Keratinocyte (primary cell): ENCODE results near the gene RAP1GAP2. TPM values are rescaled to one million over a fixed set of nuclear protein-coding genes. Genes with fewer than 3 reads are reported as not detected.

Source experiments
- DNase-seq: peaks from one replicate; pipeline ENCODE4 v3.0.0-alpha.2; 2011; ENCODE audit warnings: low read depth, missing footprints, low spot score
- FAIRE-seq: peaks from 2 replicates; lab custom pipeline; 2011; peaks lifted over from hg19 to GRCh38; lab: Jason Lieb, UNC
- H2AFZ ChIP-seq: 2 replicates; pipeline ENCODE4 v1.6.0; 2012; ENCODE audit warnings: low read length, control low read depth, inconsistent platforms; ENCODE audit not compliant: control insufficient read depth
- H3K27ac ChIP-seq: 2 replicates; pipeline ENCODE4 v1.5.1; 2011; ENCODE audit warnings: low read length; ENCODE audit not compliant: control insufficient read depth, insufficient read depth
- H3K27me3 ChIP-seq: 3 replicates; pipeline ENCODE4 v1.6.0; 2011; ENCODE audit warnings: low read length; ENCODE audit not compliant: control insufficient read depth, insufficient read depth; ENCODE audit errors: extremely low read depth
- H3K36me3 ChIP-seq, 2 experiments: 2 replicates in 1 of 2; 3 replicates in 1 of 2; pipeline ENCODE4 v1.5.1; 2011; ENCODE audit warnings: low read length in 2 of 2, mild to moderate bottlenecking in 1 of 2; ENCODE audit not compliant: control insufficient read depth in 2 of 2, insufficient read depth in 2 of 2; ENCODE audit errors: extremely low read depth in 1 of 2
- H3K4me1 ChIP-seq: 3 replicates; pipeline ENCODE4 v1.5.1; 2011; ENCODE audit warnings: low read length; ENCODE audit not compliant: control insufficient read depth, insufficient read depth; ENCODE audit errors: extremely low read depth
- H3K4me2 ChIP-seq: 3 replicates; pipeline ENCODE4 v1.6.0; 2011; ENCODE audit warnings: low read depth, low read length; ENCODE audit not compliant: control insufficient read depth, insufficient read depth; ENCODE audit errors: extremely low read depth
- H3K4me3 ChIP-seq, 3 experiments: fragments of 200-600 bp in 1 of 3; sonication (generic) in 1 of 3; 2 replicates in 2 of 3; 3 replicates in 1 of 3; pipeline ENCODE4 v1.5.1; 2011 to 2016; ENCODE audit warnings: low read length in 3 of 3, mild to moderate bottlenecking in 3 of 3, control low read depth in 2 of 3, inconsistent platforms in 1 of 3, low read depth in 1 of 3, mixed read lengths in 1 of 3, mixed run types in 1 of 3, moderate library complexity in 1 of 3; ENCODE audit not compliant: control insufficient read depth in 2 of 3, insufficient read depth in 2 of 3; ENCODE audit errors: extremely low read depth in 1 of 3
- H3K79me2 ChIP-seq: 2 replicates; pipeline ENCODE4 v1.6.0; 2012; ENCODE audit warnings: low read length; ENCODE audit not compliant: control insufficient read depth, insufficient read depth
- H3K9ac ChIP-seq: 3 replicates; pipeline ENCODE4 v1.6.0; 2011; ENCODE audit warnings: low read length; ENCODE audit not compliant: control insufficient read depth, insufficient read depth; ENCODE audit errors: extremely low read depth
- H3K9me1 ChIP-seq: 3 replicates; pipeline ENCODE4 v1.6.0; 2011; ENCODE audit warnings: low read length; ENCODE audit not compliant: control insufficient read depth, insufficient read depth; ENCODE audit errors: extremely low read depth
- H3K9me3 ChIP-seq: 2 replicates; pipeline ENCODE4 v1.5.1; 2012; ENCODE audit warnings: low read depth, low read length; ENCODE audit not compliant: control insufficient read depth
- H4K20me1 ChIP-seq: 3 replicates; pipeline ENCODE4 v1.6.0; 2011; ENCODE audit warnings: low read length; ENCODE audit not compliant: control insufficient read depth, insufficient read depth; ENCODE audit errors: extremely low read depth
- EZH2 ChIP-seq: IDR thresholded peaks from one replicate; pipeline ENCODE4 v1.6.1; 2012; ENCODE audit warnings: inconsistent platforms, mild to moderate bottlenecking, low read length, moderate library complexity
- dilution Hi-C: fragments of 300-500 bp; cut with MboI; formaldehyde crosslinking; loops from one replicate; pipeline ENCODE4 v1.7.0; 2020; ENCODE audit warnings: low sequenced_read_pairs; ENCODE audit not compliant: extremely low pct_ligation_motif_present
- polyA plus RNA-seq, 5 experiments: library from polyadenylated mRNA; depleted of rRNA in 3 of 5; stranded (reverse) in 3 of 5; stranded (forward) in 1 of 5; unstranded in 1 of 5; fragments of >200 nt; gene quantifications; 1 replicate in 1 of 5; 2 replicates in 3 of 5; 3 replicates in 1 of 5; pipeline versions ENCODE4 v1.2.1 to v1.2.3, GENCODE V29; 2011 to 2012; ENCODE audit warnings: missing spikeins in 2 of 5, low read depth in 1 of 5, low replicate concordance in 1 of 5
- TF ChIP-seq, protein P1 (sequence below), 3 experiments: IDR thresholded peaks in 1 of 3; conservative IDR thresholded peaks in 1 of 3; optimal IDR thresholded peaks in 1 of 3; 2 replicates in 2 of 3; 3 replicates in 1 of 3; pipeline versions ENCODE3 to v1.5.1; 2011; ENCODE audit warnings: low read length in 3 of 3, mild to moderate bottlenecking in 3 of 3, moderate library complexity in 2 of 3, control low read depth in 1 of 3, inconsistent platforms in 1 of 3; ENCODE audit not compliant: insufficient read depth in 2 of 3; ENCODE audit errors: extremely low read depth in 1 of 3

The RAP1GAP2 gene
- polyA plus RNA-seq, 1 donor (not counting 4 experiments of a cell fraction or from before 2014, with no cell fraction given) = 13.6 TPM

DNA sequence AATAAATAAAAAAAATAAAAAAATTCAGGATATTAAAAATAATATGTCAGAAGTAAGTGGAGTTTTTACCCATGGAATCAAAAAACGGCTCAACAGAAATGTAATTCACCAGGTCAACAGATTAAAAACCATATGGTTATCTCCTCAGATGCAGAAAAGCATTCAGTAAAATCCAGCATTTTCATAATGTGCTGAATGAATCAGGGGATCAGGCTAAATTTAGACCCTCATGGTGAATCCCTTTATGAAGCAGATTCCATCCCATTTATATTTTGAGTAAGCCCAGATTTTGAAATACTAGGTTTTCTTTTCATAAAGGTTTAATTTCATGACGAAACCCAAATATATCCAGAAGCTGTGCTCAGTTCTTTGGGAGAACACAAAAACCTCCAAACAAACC is 182.8 kb downstream of the RAP1GAP2 start:
- Histone ChIP-seq H4K20me1 (no peaks in the 10 kb centered on the region), H3K9ac (no peak overlapping the region), H3K36me3 (peaks cover 10 to 15% of the 10 kb centered on the region in 2 experiments), H3K4me1 (peaks cover 24% of the 10 kb centered on the region), H3K27ac (no peak overlapping the region), H3K9me3 (no peaks in the 10 kb centered on the region), H3K9me1 (no peaks in the 10 kb centered on the region), H3K4me2 (no peak overlapping the region), H3K79me2 (peaks cover 2% of the 10 kb centered on the region), H3K27me3 (no peaks in the 10 kb centered on the region), H3K4me3 (no peak overlapping the region), H2AFZ (no peak overlapping the region)
- FAIRE-seq = no peak
- dilution Hi-C loops = no loop called here
- TF ChIP-seq, protein P1, sequence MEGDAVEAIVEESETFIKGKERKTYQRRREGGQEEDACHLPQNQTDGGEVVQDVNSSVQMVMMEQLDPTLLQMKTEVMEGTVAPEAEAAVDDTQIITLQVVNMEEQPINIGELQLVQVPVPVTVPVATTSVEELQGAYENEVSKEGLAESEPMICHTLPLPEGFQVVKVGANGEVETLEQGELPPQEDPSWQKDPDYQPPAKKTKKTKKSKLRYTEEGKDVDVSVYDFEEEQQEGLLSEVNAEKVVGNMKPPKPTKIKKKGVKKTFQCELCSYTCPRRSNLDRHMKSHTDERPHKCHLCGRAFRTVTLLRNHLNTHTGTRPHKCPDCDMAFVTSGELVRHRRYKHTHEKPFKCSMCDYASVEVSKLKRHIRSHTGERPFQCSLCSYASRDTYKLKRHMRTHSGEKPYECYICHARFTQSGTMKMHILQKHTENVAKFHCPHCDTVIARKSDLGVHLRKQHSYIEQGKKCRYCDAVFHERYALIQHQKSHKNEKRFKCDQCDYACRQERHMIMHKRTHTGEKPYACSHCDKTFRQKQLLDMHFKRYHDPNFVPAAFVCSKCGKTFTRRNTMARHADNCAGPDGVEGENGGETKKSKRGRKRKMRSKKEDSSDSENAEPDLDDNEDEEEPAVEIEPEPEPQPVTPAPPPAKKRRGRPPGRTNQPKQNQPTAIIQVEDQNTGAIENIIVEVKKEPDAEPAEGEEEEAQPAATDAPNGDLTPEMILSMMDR (optimal IDR thresholded peaks at IDR 0.05 in 1 of 3, IDR thresholded peaks at IDR 0.05 in 1 of 3, conservative IDR thresholded peaks at IDR 0.05 in 1 of 3; ENCODE audit: extremely low read depth in 1 of 3, insufficient read depth in 2 of 3, low read length in 3 of 3) = no peak
- DNase-seq = no peak

GRCh38 chr17:2980211-2980903 is 184.1 kb downstream of the RAP1GAP2 start:
- DNase-seq (no peak), FAIRE-seq (no peak)
- H3K36me3 ChIP-seq = peaks cover 11 to 18% of the 10 kb centered on the region in 2 experiments
- TF ChIP-seq, protein P1 (optimal IDR thresholded peaks at IDR 0.05 in 1 of 3, IDR thresholded peaks at IDR 0.05 in 1 of 3, conservative IDR thresholded peaks at IDR 0.05 in 1 of 3; ENCODE audit: extremely low read depth in 1 of 3, insufficient read depth in 2 of 3, low read length in 3 of 3) = no peak
- TF ChIP-seq EZH2 = no peak
- H4K20me1 ChIP-seq = no peaks in the 10 kb centered on the region
- H3K4me2 ChIP-seq = no peak overlapping the region
- no peak overlapping the region for H3K4me3 ChIP-seq
- H3K79me2 ChIP-seq = peaks cover 2% of the 10 kb centered on the region
- H3K4me1 ChIP-seq = peaks cover 24% of the 10 kb centered on the region
- dilution Hi-C loops = no loop called here
- H3K9me3 ChIP-seq = no peaks in the 10 kb centered on the region
- no peaks in the 10 kb centered on the region for H3K9me1 ChIP-seq
- H3K27ac ChIP-seq = no peak overlapping the region
- H3K27me3 ChIP-seq = no peaks in the 10 kb centered on the region
- H3K9ac ChIP-seq = no peak overlapping the region
- no peak overlapping the region for H2AFZ ChIP-seq
